ENCODE results near the gene EHMT2.

- TF ChIP-seq CTCF (optimal IDR thresholded peaks at IDR 0.05 in 1 of 3, IDR thresholded peaks at IDR 0.05 in 1 of 3, conservative IDR thresholded peaks at IDR 0.05 in 1 of 3; ENCODE audit: extremely low read depth in 1 of 3, insufficient read depth in 2 of 3, low read length in 3 of 3) (no peak), EZH2 (IDR thresholded peaks at IDR 0.05; ENCODE audit: low read length) (no peak)
Measured at GRCh38 chr6:31879901-31880300, 17.6 kb downstream of the EHMT2 start.
